ENCODE data around the gene ENHO.

Gene ENHO

GRCh38 chr9:34506623-34507022 lies 16.2 kb downstream of the ENHO start:
- ChIA-PET POLR2A (ENCODE audit: low non-redundant PET) (no interaction called here), CTCF (interaction anchor here (0.7 to 0.8 kb wide), 3 partner anchors 42 to 102 kb away, joined by 3 to 4 read pairs (median 3); no protein-coding TSS in a partner anchor)
- TF ChIP-seq CTCF (conservative IDR thresholded peaks at IDR 0.05; ENCODE audit: low read depth) = no peak
- H3K27ac ChIP-seq = no peak overlapping the region
- no peak for DNase-seq (ENCODE audit: low spot score)

GRCh38 chr9:34505370-34506120 lies 17.2 kb downstream of the ENHO start:
- no peak for DNase-seq (ENCODE audit: low spot score)
- POLR2A ChIA-PET (ENCODE audit: low non-redundant PET) = interaction anchor here (0.6 kb wide), 1 partner anchor 33 kb away, joined by 8 read pairs; no protein-coding TSS in a partner anchor
- CTCF ChIA-PET = interaction anchor here (0.8 to 0.9 kb wide), 3 partner anchors 43 to 86 kb away, joined by 3 to 5 read pairs (median 4); no protein-coding TSS in a partner anchor
- H3K27ac ChIP-seq = no peak overlapping the region
- TF ChIP-seq CTCF (conservative IDR thresholded peaks at IDR 0.05; ENCODE audit: low read depth) = no peak

GRCh38 chr9:34503406-34503805 lies 19.4 kb downstream of the ENHO start:
- TF ChIP-seq CTCF (conservative IDR thresholded peaks at IDR 0.05; ENCODE audit: low read depth) = no peak
- ChIA-PET POLR2A (ENCODE audit: low non-redundant PET) (no interaction called here), CTCF (interaction anchor here (0.5 to 1.8 kb wide), 5 partner anchors 29 to 100 kb away, joined by 3 to 8 read pairs (median 4); no protein-coding TSS in a partner anchor)
- no peak for DNase-seq (ENCODE audit: low spot score)
- H3K27ac ChIP-seq = no peak overlapping the region

GRCh38 chr9:34502891-34503290 lies 19.9 kb downstream of the ENHO start:
- peak overlapping the region; percentile 19; the same call in 1 of the 2 replicates for H3K27ac ChIP-seq
- ChIA-PET POLR2A (ENCODE audit: low non-redundant PET) (no interaction called here), CTCF (interaction anchor here (1.4 to 1.8 kb wide), 2 partner anchors 45 to 99 kb away, joined by 4 to 8 read pairs; no protein-coding TSS in a partner anchor)
- no peak for DNase-seq (ENCODE audit: low spot score)
- no peak for TF ChIP-seq CTCF (conservative IDR thresholded peaks at IDR 0.05; ENCODE audit: low read depth)

- TF ChIP-seq CTCF (conservative IDR thresholded peaks at IDR 0.05; ENCODE audit: low read depth) = no peak
These were observed 20.3 kb downstream of the ENHO start for GRCh38 chr9:34502471-34502870.

GRCh38 chr9:34501889-34502425 lies 20.8 kb downstream of the ENHO start:
- POLR2A ChIA-PET (ENCODE audit: low non-redundant PET) = no interaction called here
- no peak for DNase-seq (ENCODE audit: low spot score)

More at GRCh38 chr9:34502471-34502870, 20.3 kb downstream of the ENHO start:
- H3K27ac ChIP-seq = peak overlapping the region; percentile 19; the same call in 1 of the 2 replicates
- POLR2A ChIA-PET (ENCODE audit: low non-redundant PET) = no interaction called here
- no peak for DNase-seq (ENCODE audit: low spot score)
- CTCF ChIA-PET = interaction anchor here (0.6 to 1.8 kb wide), 5 partner anchors 45 to 1376 kb away, joined by 3 to 11 read pairs (median 4); no protein-coding TSS in a partner anchor

More at GRCh38 chr9:34501889-34502425, 20.8 kb downstream of the ENHO start:
- CTCF ChIA-PET = interaction anchor here (0.6 to 1.7 kb wide), 7 partner anchors 12 to 1376 kb away, joined by 3 to 11 read pairs (median 4); no protein-coding TSS in a partner anchor
- no peak; the same call in 1 of the 2 replicates for TF ChIP-seq CTCF (conservative IDR thresholded peaks at IDR 0.05; ENCODE audit: low read depth)
- H3K27ac ChIP-seq = peak overlapping the region; percentile 19

All from RWPE1 (cell line).